HepG2 (cell line): ENCODE measurements around the gene HOXA9. TPM values are rescaled to one million over a fixed set of nuclear protein-coding genes. Genes with fewer than 3 reads are reported as not detected.

Experiments used
- HMG20A ChIP-seq: IDR thresholded peaks from 2 replicates; pipeline ENCODE4 v1.6.1; 2016; ENCODE audit warnings: borderline replicate concordance
- KAT2B ChIP-seq: fragments of 150-350 bp; IDR thresholded peaks from 2 replicates; pipeline ENCODE4 v1.6.1; 2014; ENCODE audit warnings: low read depth, low read length, borderline replicate concordance
- RFX1 ChIP-seq: fragments of 450-650 bp; IDR thresholded peaks from 2 replicates; pipeline ENCODE4 v1.6.1; 2017
- SALL1 ChIP-seq: sonication (generic); formaldehyde crosslinking; IDR thresholded peaks from 2 replicates; pipeline ENCODE4 v1.8.0; 2022; ENCODE audit warnings: mild to moderate bottlenecking, missing genetic modification reagents
- TBL1XR1 ChIP-seq: fragments of 150-350 bp; IDR thresholded peaks from 2 replicates; pipeline ENCODE4 v1.6.1; 2014; ENCODE audit warnings: borderline replicate concordance, low read length; ENCODE audit not compliant: partially characterized antibody
- ZFX ChIP-seq: sonication (generic); formaldehyde crosslinking; IDR thresholded peaks from 2 replicates; pipeline ENCODE4 v1.4.0; 2020; ENCODE audit warnings: mild to moderate bottlenecking, low read depth, missing genetic modification reagents, moderate library complexity
- ZNF292 ChIP-seq: sonication (generic); formaldehyde crosslinking; IDR thresholded peaks from 2 replicates; pipeline ENCODE4 v1.8.1; 2022; ENCODE audit warnings: mild to moderate bottlenecking, low read depth, missing genetic modification reagents, borderline replicate concordance
- polyA plus RNA-seq, 8 experiments: library from polyadenylated mRNA; depleted of rRNA in 3 of 8; stranded (reverse) in 7 of 8; unstranded in 1 of 8; fragments of >200 nt; fragmentation: Illumina TruSeq in 4 of 8; extraction: Trizol in 4 of 8; gene quantifications; 2 replicates each; pipeline versions ENCODE4 v1.2.1 to v1.2.3, GENCODE V29; 2011 to 2016; ENCODE audit warnings: low read depth in 4 of 8, missing spikeins in 1 of 8, mixed read lengths in 1 of 8; ENCODE audit not compliant: insufficient read depth in 1 of 8
- total RNA-seq, 5 experiments: library from RNA; depleted of rRNA; stranded (reverse); fragments of >200 nt; fragmentation: Illumina TruSeq; extraction: Trizol; gene quantifications; 2 replicates each; pipeline ENCODE4 v1.2.3, GENCODE V29; 2016; ENCODE audit warnings: low read depth in 1 of 5
- TF ChIP-seq, protein P1 (sequence below), 2 experiments: sonication (generic) in 1 of 2; formaldehyde crosslinking in 1 of 2; IDR thresholded peaks; 2 replicates each; pipeline versions ENCODE4 v1.4.0 to v1.6.1; 2016 to 2020; ENCODE audit warnings: borderline replicate concordance in 1 of 2, low read depth in 1 of 2, mild to moderate bottlenecking in 1 of 2, missing genetic modification reagents in 1 of 2
- TF ChIP-seq, protein P2 (sequence below): sonication (generic); formaldehyde crosslinking; IDR thresholded peaks from 2 replicates; pipeline ENCODE4 v1.5.0; 2020; ENCODE audit warnings: missing genetic modification reagents, mild to moderate bottlenecking, borderline replicate concordance
- TF ChIP-seq, protein P3 (sequence below): sonication (generic); formaldehyde crosslinking; IDR thresholded peaks from 2 replicates; pipeline ENCODE4 v1.5.0; 2020; ENCODE audit warnings: mild to moderate bottlenecking, missing genetic modification reagents, borderline replicate concordance
- TF ChIP-seq, protein P4 (sequence below): sonication (generic); formaldehyde crosslinking; IDR thresholded peaks from 2 replicates; pipeline ENCODE4 v1.5.1; 2020; ENCODE audit warnings: missing genetic modification reagents, mild to moderate bottlenecking, borderline replicate concordance
- TF ChIP-seq, protein P5 (sequence below): IDR thresholded peaks from 2 replicates; pipeline ENCODE4 v1.6.1; 2016; ENCODE audit warnings: missing biosample characterization, missing genetic modification reagents, low read depth
- TF ChIP-seq, protein P6 (sequence below): sonication (generic); formaldehyde crosslinking; IDR thresholded peaks from 2 replicates; pipeline ENCODE4 v1.9.0; 2021; ENCODE audit warnings: missing genetic modification reagents, borderline replicate concordance

HOXA9 gene
- total and polyA plus RNA-seq, 2 of the 13 experiments (the other 11 are each of a cell fraction or from before 2014, with no cell fraction given): not detected

DNA sequence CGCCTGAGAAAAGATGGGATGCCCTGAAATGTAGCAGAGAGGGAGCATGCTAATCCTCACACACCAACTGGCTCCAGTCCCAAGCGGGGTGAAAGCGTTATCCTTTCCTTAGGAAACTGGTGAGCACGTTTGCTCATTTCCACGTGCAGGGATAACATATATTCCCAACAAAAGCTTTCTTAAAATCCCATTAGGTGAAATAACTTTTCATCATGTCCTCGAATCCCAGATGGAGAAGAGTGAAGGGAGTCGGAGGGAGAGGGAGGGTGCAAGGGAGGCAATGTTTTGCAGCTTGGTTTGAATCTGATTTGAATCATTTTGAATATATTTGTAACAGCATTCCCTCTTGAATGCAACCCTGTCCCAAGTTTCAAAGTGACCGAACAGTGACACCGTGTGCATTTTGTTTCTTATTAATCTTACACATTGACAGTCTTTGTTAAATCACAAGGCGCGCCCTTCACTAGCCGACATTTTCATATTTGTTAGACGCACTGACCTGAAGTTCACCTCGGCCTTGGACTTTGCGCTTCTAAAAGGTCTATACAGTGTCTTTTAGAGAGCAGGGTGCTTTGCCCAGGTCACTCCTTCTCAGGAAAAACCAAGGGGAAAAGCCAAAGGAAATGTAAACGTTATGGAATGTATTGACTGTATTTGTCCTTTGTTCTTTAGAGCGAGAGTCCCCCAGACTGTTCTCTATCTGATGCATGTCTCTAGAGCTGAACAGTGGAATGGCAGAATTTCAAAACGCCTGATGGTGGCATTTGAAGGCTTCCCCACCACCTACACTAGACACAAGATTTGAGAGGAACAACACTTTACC is 31.7 kb downstream of the HOXA9 start (continued):
- TF ChIP-seq, protein P1, sequence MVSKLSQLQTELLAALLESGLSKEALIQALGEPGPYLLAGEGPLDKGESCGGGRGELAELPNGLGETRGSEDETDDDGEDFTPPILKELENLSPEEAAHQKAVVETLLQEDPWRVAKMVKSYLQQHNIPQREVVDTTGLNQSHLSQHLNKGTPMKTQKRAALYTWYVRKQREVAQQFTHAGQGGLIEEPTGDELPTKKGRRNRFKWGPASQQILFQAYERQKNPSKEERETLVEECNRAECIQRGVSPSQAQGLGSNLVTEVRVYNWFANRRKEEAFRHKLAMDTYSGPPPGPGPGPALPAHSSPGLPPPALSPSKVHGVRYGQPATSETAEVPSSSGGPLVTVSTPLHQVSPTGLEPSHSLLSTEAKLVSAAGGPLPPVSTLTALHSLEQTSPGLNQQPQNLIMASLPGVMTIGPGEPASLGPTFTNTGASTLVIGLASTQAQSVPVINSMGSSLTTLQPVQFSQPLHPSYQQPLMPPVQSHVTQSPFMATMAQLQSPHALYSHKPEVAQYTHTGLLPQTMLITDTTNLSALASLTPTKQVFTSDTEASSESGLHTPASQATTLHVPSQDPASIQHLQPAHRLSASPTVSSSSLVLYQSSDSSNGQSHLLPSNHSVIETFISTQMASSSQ (IDR thresholded peaks at IDR 0.05; ENCODE audit: low read depth): peak; percentile 29; the same call in 1 of the 2 replicates
- TF ChIP-seq, protein P1 (CRISPR knock-in tag; IDR thresholded peaks at IDR 0.05; ENCODE audit: borderline replicate concordance): no peak
- TF ChIP-seq KAT2B: no peak
- TF ChIP-seq, protein P2, sequence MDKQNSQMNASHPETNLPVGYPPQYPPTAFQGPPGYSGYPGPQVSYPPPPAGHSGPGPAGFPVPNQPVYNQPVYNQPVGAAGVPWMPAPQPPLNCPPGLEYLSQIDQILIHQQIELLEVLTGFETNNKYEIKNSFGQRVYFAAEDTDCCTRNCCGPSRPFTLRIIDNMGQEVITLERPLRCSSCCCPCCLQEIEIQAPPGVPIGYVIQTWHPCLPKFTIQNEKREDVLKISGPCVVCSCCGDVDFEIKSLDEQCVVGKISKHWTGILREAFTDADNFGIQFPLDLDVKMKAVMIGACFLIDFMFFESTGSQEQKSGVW: no peak
- peak; percentile 64 for TF ChIP-seq TBL1XR1
- TF ChIP-seq, protein P3, sequence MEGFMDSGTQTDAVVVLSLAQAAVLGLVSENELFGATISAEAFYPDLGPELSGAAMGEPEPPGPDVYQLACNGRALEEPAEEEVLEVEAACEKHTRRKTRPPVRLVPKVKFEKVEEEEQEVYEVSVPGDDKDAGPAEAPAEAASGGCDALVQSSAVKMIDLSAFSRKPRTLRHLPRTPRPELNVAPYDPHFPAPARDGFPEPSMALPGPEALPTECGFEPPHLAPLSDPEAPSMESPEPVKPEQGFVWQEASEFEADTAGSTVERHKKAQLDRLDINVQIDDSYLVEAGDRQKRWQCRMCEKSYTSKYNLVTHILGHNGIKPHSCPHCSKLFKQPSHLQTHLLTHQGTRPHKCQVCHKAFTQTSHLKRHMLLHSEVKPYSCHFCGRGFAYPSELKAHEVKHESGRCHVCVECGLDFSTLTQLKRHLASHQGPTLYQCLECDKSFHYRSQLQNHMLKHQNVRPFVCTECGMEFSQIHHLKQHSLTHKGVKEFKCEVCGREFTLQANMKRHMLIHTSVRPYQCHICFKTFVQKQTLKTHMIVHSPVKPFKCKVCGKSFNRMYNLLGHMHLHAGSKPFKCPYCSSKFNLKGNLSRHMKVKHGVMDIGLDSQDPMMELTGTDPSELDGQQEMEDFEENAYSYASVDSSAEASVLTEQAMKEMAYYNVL: peak; percentile 86
- TF ChIP-seq ZFX: no peak
- TF ChIP-seq, protein P4, sequence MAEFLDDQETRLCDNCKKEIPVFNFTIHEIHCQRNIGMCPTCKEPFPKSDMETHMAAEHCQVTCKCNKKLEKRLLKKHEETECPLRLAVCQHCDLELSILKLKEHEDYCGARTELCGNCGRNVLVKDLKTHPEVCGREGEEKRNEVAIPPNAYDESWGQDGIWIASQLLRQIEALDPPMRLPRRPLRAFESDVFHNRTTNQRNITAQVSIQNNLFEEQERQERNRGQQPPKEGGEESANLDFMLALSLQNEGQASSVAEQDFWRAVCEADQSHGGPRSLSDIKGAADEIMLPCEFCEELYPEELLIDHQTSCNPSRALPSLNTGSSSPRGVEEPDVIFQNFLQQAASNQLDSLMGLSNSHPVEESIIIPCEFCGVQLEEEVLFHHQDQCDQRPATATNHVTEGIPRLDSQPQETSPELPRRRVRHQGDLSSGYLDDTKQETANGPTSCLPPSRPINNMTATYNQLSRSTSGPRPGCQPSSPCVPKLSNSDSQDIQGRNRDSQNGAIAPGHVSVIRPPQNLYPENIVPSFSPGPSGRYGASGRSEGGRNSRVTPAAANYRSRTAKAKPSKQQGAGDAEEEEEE (CRISPR knock-in tag): no peak
- TF ChIP-seq, protein P5, sequence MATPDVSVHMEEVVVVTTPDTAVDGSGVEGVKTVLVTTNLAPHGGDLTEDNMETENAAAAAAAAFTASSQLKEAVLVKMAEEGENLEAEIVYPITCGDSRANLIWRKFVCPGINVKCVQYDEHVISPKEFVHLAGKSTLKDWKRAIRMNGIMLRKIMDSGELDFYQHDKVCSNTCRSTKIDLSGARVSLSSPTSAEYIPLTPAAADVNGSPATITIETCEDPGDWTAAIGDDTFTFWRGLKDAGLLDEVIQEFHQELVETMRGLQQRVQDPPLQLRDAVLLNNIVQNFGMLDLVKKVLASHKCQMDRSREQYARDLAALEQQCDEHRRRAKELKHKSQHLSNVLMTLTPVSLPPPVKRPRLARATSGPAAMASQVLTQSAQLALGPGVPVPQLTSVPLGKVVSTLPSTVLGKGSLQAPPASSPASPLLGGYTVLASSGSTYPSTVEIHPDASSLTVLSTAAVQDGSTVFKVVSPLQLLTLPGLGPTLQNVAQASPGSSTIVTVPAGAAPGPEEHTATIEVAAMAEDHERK (CRISPR knock-in tag): no peak
- TF ChIP-seq SALL1 (CRISPR knock-in tag): peak; percentile 81
- peak; percentile 79; the same call in 1 of the 2 replicates for TF ChIP-seq HMG20A (CRISPR knock-in tag)
- TF ChIP-seq, protein P6, sequence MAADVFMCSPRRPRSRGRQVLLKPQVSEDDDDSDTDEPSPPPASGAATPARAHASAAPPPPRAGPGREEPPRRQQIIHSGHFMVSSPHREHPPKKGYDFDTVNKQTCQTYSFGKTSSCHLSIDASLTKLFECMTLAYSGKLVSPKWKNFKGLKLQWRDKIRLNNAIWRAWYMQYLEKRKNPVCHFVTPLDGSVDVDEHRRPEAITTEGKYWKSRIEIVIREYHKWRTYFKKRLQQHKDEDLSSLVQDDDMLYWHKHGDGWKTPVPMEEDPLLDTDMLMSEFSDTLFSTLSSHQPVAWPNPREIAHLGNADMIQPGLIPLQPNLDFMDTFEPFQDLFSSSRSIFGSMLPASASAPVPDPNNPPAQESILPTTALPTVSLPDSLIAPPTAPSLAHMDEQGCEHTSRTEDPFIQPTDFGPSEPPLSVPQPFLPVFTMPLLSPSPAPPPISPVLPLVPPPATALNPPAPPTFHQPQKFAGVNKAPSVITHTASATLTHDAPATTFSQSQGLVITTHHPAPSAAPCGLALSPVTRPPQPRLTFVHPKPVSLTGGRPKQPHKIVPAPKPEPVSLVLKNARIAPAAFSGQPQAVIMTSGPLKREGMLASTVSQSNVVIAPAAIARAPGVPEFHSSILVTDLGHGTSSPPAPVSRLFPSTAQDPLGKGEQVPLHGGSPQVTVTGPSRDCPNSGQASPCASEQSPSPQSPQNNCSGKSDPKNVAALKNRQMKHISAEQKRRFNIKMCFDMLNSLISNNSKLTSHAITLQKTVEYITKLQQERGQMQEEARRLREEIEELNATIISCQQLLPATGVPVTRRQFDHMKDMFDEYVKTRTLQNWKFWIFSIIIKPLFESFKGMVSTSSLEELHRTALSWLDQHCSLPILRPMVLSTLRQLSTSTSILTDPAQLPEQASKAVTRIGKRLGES (CRISPR knock-in tag): no peak
- no peak for TF ChIP-seq RFX1
- peak; percentile 65; the same call in 1 of the 2 replicates for TF ChIP-seq ZNF292 (CRISPR knock-in tag)
